Fibroblast of lung (primary cell): Measurements from ENCODE around the gene CACNB4. TPM values are rescaled to one million over a fixed set of nuclear protein-coding genes. Genes with fewer than 3 reads are reported as not detected.

ENCODE experiments used
- DNase-seq, 2 donors: peaks; one replicate each; pipeline versions ENCODE4 v3.0.0 to v3.0.0-alpha.2; 2010; ENCODE audit warnings: low read depth in 2 of 2
- H2AFZ ChIP-seq: 2 replicates; pipeline ENCODE4 v1.5.1; 2012; ENCODE audit warnings: low read length, control low read depth, inconsistent platforms
- H3K27ac ChIP-seq: 2 replicates; pipeline ENCODE4 v1.5.1; 2011; ENCODE audit warnings: low read length, control low read depth; ENCODE audit not compliant: insufficient read depth
- H3K27me3 ChIP-seq: 2 replicates; pipeline ENCODE4 v1.5.1; 2011; ENCODE audit warnings: mild to moderate bottlenecking, low read length; ENCODE audit not compliant: control insufficient read depth, insufficient read depth
- H3K36me3 ChIP-seq: 2 replicates; pipeline ENCODE4 v1.5.1; 2011; ENCODE audit warnings: low read length; ENCODE audit not compliant: control insufficient read depth, insufficient read depth
- H3K4me1 ChIP-seq: 2 replicates; pipeline ENCODE4 v1.5.1; 2011; ENCODE audit warnings: low read length; ENCODE audit not compliant: control insufficient read depth, insufficient read depth; ENCODE audit errors: extremely low read depth
- H3K4me2 ChIP-seq: 2 replicates; pipeline ENCODE4 v1.5.1; 2011; ENCODE audit warnings: low read length, control low read depth; ENCODE audit not compliant: insufficient read depth; ENCODE audit errors: extremely low read depth
- H3K4me3 ChIP-seq, 4 experiments: fragments of 200-600 bp in 1 of 4; sonication (generic) in 1 of 4; replicated peaks in 1 of 4; 2 replicates each; pipeline ENCODE4 v1.5.1; 2011 to 2016; ENCODE audit warnings: low read length in 4 of 4, low read depth in 3 of 4, mild to moderate bottlenecking in 3 of 4, control low read depth in 2 of 4, inconsistent platforms in 1 of 4, mixed read lengths in 1 of 4; ENCODE audit not compliant: insufficient read depth in 1 of 4; ENCODE audit errors: control extremely low read depth in 1 of 4
- H3K79me2 ChIP-seq: 2 replicates; pipeline ENCODE4 v1.5.1; 2012; ENCODE audit warnings: mild to moderate bottlenecking, low read length, inconsistent platforms; ENCODE audit not compliant: control insufficient read depth, insufficient read depth
- H3K9ac ChIP-seq: 2 replicates; pipeline ENCODE4 v1.5.1; 2011; ENCODE audit warnings: mild to moderate bottlenecking, low read length, control low read depth; ENCODE audit not compliant: insufficient read depth
- H3K9me3 ChIP-seq: 2 replicates; pipeline ENCODE4 v1.5.1; 2012; ENCODE audit warnings: low read depth, low read length; ENCODE audit not compliant: control insufficient read depth, insufficient read depth
- H4K20me1 ChIP-seq: 2 replicates; pipeline ENCODE4 v1.5.1; 2011; ENCODE audit warnings: low read length; ENCODE audit not compliant: control insufficient read depth, insufficient read depth; ENCODE audit errors: extremely low read depth
- CTCF ChIP-seq, 2 donors: IDR thresholded peaks in 1 of 2; conservative IDR thresholded peaks in 1 of 2; 1 replicate in 1 of 2; 2 replicates in 1 of 2; pipeline ENCODE4 v1.5.1; 2011 to 2012; ENCODE audit warnings: low read length in 2 of 2, control low read depth in 1 of 2, inconsistent platforms in 1 of 2, low read depth in 1 of 2, mild to moderate bottlenecking in 1 of 2
- EZH2 ChIP-seq: IDR thresholded peaks from 2 replicates; pipeline ENCODE4 v1.5.1; 2012; ENCODE audit warnings: low read length, control low read depth, mild to moderate bottlenecking; ENCODE audit errors: missing control alignments
- polyA plus RNA-seq, 2 donors: library from polyadenylated mRNA; depleted of rRNA in 1 of 2; stranded (reverse) in 1 of 2; unstranded in 1 of 2; fragments of >200 nt; gene quantifications; 2 replicates each; pipeline ENCODE4 v1.2.1, GENCODE V29; 2011 to 2012; ENCODE audit warnings: missing spikeins in 1 of 2
- total RNA-seq: library from RNA; depleted of rRNA; stranded (reverse); fragments of >200 nt; gene quantifications from 2 replicates; pipeline ENCODE4 v1.2.1, GENCODE V29; 2014

The CACNB4 gene
- total and polyA plus RNA-seq, 2 donors (not counting 1 experiment from before 2014, with no cell fraction given): 0.66 to 2.5 TPM

- H3K9ac ChIP-seq: no peak overlapping the region
- TF ChIP-seq EZH2 (no peak), CTCF (conservative IDR thresholded peaks at IDR 0.05 in 1 of 2, IDR thresholded peaks at IDR 0.05 in 1 of 2; ENCODE audit: low read depth in 1 of 2, low read length in 2 of 2) (no peak)
- H3K27me3 ChIP-seq: peaks cover 2% of the 10 kb centered on the region
These were observed 32.9 kb downstream of the CACNB4 start for GRCh38 chr2:152065945-152066344.

GRCh38 chr2:152064001-152064400 is 34.8 kb downstream of the CACNB4 start:
- TF ChIP-seq CTCF (conservative IDR thresholded peaks at IDR 0.05 in 1 of 2, IDR thresholded peaks at IDR 0.05 in 1 of 2; ENCODE audit: low read depth in 1 of 2, low read length in 2 of 2) (no peak), EZH2 (no peak)
- H3K27ac ChIP-seq: no peak overlapping the region
- no peaks in the 10 kb centered on the region for H3K9me3 ChIP-seq
- no peak overlapping the region for H3K4me2 ChIP-seq
- no peaks in the 10 kb centered on the region for H3K36me3 ChIP-seq
- no peak overlapping the region for H2AFZ ChIP-seq
- H3K79me2 ChIP-seq: no peaks in the 10 kb centered on the region
- no peak overlapping the region for H3K4me3 ChIP-seq
- no peaks in the 10 kb centered on the region for H4K20me1 ChIP-seq
- H3K4me1 ChIP-seq: peaks cover 4% of the 10 kb centered on the region
- H3K27me3 ChIP-seq: peaks cover 2% of the 10 kb centered on the region
- DNase-seq: no peak
- H3K9ac ChIP-seq: no peak overlapping the region

More at GRCh38 chr2:152065945-152066344, 32.9 kb downstream of the CACNB4 start:
- Histone ChIP-seq H3K27ac (no peak overlapping the region), H3K4me2 (no peak overlapping the region), H3K79me2 (no peaks in the 10 kb centered on the region), H3K4me1 (peaks cover 4% of the 10 kb centered on the region), H3K9me3 (no peaks in the 10 kb centered on the region), H2AFZ (no peak overlapping the region), H3K36me3 (no peaks in the 10 kb centered on the region), H3K4me3 (no peak overlapping the region), H4K20me1 (no peaks in the 10 kb centered on the region)
- no peak for DNase-seq

GRCh38 chr2:152063325-152063924 is 35.4 kb downstream of the CACNB4 start:
- Histone ChIP-seq H3K4me2 (no peak overlapping the region), H4K20me1 (no peaks in the 10 kb centered on the region), H3K4me3 (no peak overlapping the region), H3K9me3 (no peaks in the 10 kb centered on the region), H3K27me3 (peaks cover 2% of the 10 kb centered on the region), H3K79me2 (no peaks in the 10 kb centered on the region), H3K4me1 (peaks cover 4% of the 10 kb centered on the region), H2AFZ (no peak overlapping the region), H3K27ac (no peak overlapping the region), H3K36me3 (no peaks in the 10 kb centered on the region), H3K9ac (no peak overlapping the region)
- TF ChIP-seq EZH2 (no peak), CTCF (conservative IDR thresholded peaks at IDR 0.05 in 1 of 2, IDR thresholded peaks at IDR 0.05 in 1 of 2; ENCODE audit: low read depth in 1 of 2, low read length in 2 of 2) (no peak)
- no peak for DNase-seq
